NB4 (cell line): ENCODE results near the gene ID2.

Experiments used
- CTCF ChIP-seq: IDR thresholded peaks from one replicate; pipeline ENCODE4 v1.5.1; 2012; ENCODE audit warnings: low read depth, low read length
- MYC ChIP-seq: IDR thresholded peaks from 2 replicates; pipeline ENCODE4 v1.6.1; 2011; ENCODE audit warnings: low read depth, low read length
- POLR2A ChIP-seq: IDR thresholded peaks from 2 replicates; pipeline ENCODE4 v1.6.1; 2011; ENCODE audit warnings: mild to moderate bottlenecking; ENCODE audit not compliant: insufficient read length; ENCODE audit errors: extremely low read depth

DNA sequence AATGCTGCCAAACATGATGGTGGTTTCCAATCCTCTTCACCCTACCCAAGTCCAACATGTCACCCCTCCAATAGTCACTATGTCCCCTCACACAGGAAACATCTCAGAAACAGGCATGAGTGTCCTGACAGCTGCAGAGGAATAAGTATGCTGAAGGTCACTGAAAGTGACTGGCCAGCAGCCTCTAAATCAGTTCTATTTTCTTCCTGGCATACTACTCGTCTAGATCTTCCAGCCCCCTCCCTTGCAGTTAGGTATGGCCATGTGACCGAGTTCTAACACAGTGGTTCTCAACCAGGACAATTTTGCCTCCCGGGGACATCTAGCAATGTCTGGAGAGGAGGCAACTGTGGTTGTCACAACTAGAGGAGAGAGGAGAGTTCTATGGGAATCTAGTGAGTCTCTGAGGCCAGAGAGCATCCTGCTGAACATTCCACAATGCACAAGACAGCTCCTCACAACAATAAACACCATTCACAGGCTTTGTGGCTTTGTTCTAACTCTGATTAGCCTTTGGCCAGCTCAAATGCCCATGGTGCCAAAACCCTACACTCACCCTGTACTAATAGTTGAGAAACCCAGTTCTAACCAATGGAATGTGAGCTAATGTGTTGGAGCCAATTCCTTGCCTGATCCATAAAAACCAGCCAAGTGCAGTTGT is 12.6 kb upstream of the ID2 start:
- TF ChIP-seq CTCF (no peak), POLR2A (no peak), MYC (no peak)
